ENCODE measurements around the gene MSI2. TPM values are rescaled to one million over a fixed set of nuclear protein-coding genes. Genes with fewer than 3 reads are reported as not detected.
A peak's percentile ranks its signal among the peaks of the same experiment; 100 is the strongest.
"Not testable (repeated sequence)": the region's sequence is repeated elsewhere in the genome, so short reads cannot be mapped to it uniquely, and the experiment has no call there.

MSI2 gene
- total RNA-seq, 1 donor from 2014 or later = 110 TPM

GRCh38 chr17:57607553-57608120 lies 351.3 kb downstream of the MSI2 start:
- intact Hi-C loops (cut with DNase I) = no loop called here

GRCh38 chr17:57608369-57609124 lies 352.2 kb downstream of the MSI2 start:
- intact Hi-C loops (cut with DNase I) = no loop called here

More at GRCh38 chr17:57607553-57608120, 351.3 kb downstream of the MSI2 start:
- DNase-seq = no peak
- ATAC-seq (ENCODE audit: poor library complexity) = no peak

GRCh38 chr17:57609125-57609877 lies 353.0 kb downstream of the MSI2 start:
- intact Hi-C loops (cut with DNase I) = no loop called here
- ATAC-seq (ENCODE audit: poor library complexity) (no peak), DNase-seq (no peak)

More at GRCh38 chr17:57608369-57609124, 352.2 kb downstream of the MSI2 start:
- ATAC-seq (ENCODE audit: poor library complexity) (no peak), DNase-seq (no peak)

- DNase-seq = no peak
- ATAC-seq (ENCODE audit: poor library complexity) = no peak
- intact Hi-C loops (cut with DNase I) = no loop called here
Observed at GRCh38 chr17:57609878-57610270, 353.6 kb downstream of the MSI2 start.

- DNase-seq = no peak
- intact Hi-C loops (cut with DNase I) = no loop called here
Observed at GRCh38 chr17:57612202-57613071, 356.1 kb downstream of the MSI2 start.

GRCh38 chr17:57614742-57615141 lies 358.4 kb downstream of the MSI2 start:
- no peak for DNase-seq
- intact Hi-C loops (cut with DNase I) = no loop called here
- ATAC-seq (ENCODE audit: poor library complexity) = no peak

More at GRCh38 chr17:57612202-57613071, 356.1 kb downstream of the MSI2 start:
- ATAC-seq (ENCODE audit: poor library complexity) = no peak

- intact Hi-C loops (cut with DNase I) = no loop called here
- DNase-seq = peak; percentile 33
- peak; percentile 36 for ATAC-seq (ENCODE audit: poor library complexity)
Observed at GRCh38 chr17:57615836-57616757, 359.8 kb downstream of the MSI2 start.

GRCh38 chr17:57617218-57617617 lies 360.9 kb downstream of the MSI2 start:
- no peak for ATAC-seq (ENCODE audit: poor library complexity)
- DNase-seq = no peak

GRCh38 chr17:57619061-57619937 lies 363.0 kb downstream of the MSI2 start:
- no peak for DNase-seq
- ATAC-seq (ENCODE audit: poor library complexity) = no peak
- intact Hi-C loops (cut with DNase I) = no loop called here

More at GRCh38 chr17:57617218-57617617, 360.9 kb downstream of the MSI2 start:
- intact Hi-C loops (cut with DNase I) = no loop called here

- intact Hi-C loops (cut with DNase I) = no loop called here
- ATAC-seq (ENCODE audit: poor library complexity) (no peak), DNase-seq (no peak)
Observed at GRCh38 chr17:57620576-57620975, 364.3 kb downstream of the MSI2 start.

- DNase-seq; intact Hi-C loops (cut with DNase I); ATAC-seq (ENCODE audit: poor library complexity): not testable (repeated sequence)
Observed at GRCh38 chr17:57621791-57622190, 365.5 kb downstream of the MSI2 start.

- ATAC-seq (ENCODE audit: poor library complexity) (no peak), DNase-seq (no peak)
- intact Hi-C loops (cut with DNase I) = no loop called here
Observed at GRCh38 chr17:57622306-57622682, 366.0 kb downstream of the MSI2 start.

GRCh38 chr17:57622683-57623433 lies 366.5 kb downstream of the MSI2 start:
- no peak for DNase-seq
- intact Hi-C loops (cut with DNase I) = no loop called here

GRCh38 chr17:57623620-57624019 lies 367.3 kb downstream of the MSI2 start:
- intact Hi-C loops (cut with DNase I) = no loop called here
- DNase-seq = no peak
- no peak for ATAC-seq (ENCODE audit: poor library complexity)

More at GRCh38 chr17:57622683-57623433, 366.5 kb downstream of the MSI2 start:
- ATAC-seq (ENCODE audit: poor library complexity) = peak; percentile 35

- DNase-seq (no peak), ATAC-seq (ENCODE audit: poor library complexity) (no peak)
- intact Hi-C loops (cut with DNase I) = no loop called here
Observed at GRCh38 chr17:57624386-57624785, 368.1 kb downstream of the MSI2 start.

- DNase-seq (no peak), ATAC-seq (ENCODE audit: poor library complexity) (peak; percentile 64)
- intact Hi-C loops (cut with DNase I) = no loop called here
Observed at GRCh38 chr17:57625511-57625910, 369.2 kb downstream of the MSI2 start.

Measured in Right ventricle myocardium superior (tissue), 1 donor.